GM18861 (cell line): Measurements from ENCODE around the gene REPS2.

Experiments used
- ATAC-seq: cut with Tn5 transposase; IDR thresholded peaks from one replicate; pipeline ENCODE4 v1.9.1; 2021; ENCODE audit not compliant: unreplicated experiment

The REPS2 gene

GRCh38 chrX:16946361-16946964 is at the start of gene REPS2:
Gene REPS2, plus strand, starts transcription at chrX:16946658. Its CDS starts 204 bp downstream, at chrX:16946862.
- peak; percentile 68 for ATAC-seq

GRCh38 chrX:16897445-16897844 is 49.0 kb upstream of the REPS2 start:
- no peak for ATAC-seq

GRCh38 chrX:16903274-16904022 is 43.0 kb upstream of the REPS2 start:
- no peak for ATAC-seq

GRCh38 chrX:16910376-16910775 is 36.1 kb upstream of the REPS2 start:
- no peak for ATAC-seq

GRCh38 chrX:16914058-16914457 is 32.4 kb upstream of the REPS2 start:
- ATAC-seq, result no peak

GRCh38 chrX:16916561-16916960 is 29.9 kb upstream of the REPS2 start:
- ATAC-seq, result no peak

- no peak for ATAC-seq
Measured at GRCh38 chrX:16917120-16917519, 29.3 kb upstream of the REPS2 start.

- no peak for ATAC-seq
Measured at GRCh38 chrX:16918979-16919378, 27.5 kb upstream of the REPS2 start.

- ATAC-seq, result no peak
Measured at GRCh38 chrX:16920075-16920474, 26.4 kb upstream of the REPS2 start.

- no peak for ATAC-seq
Measured at GRCh38 chrX:16923157-16923556, 23.3 kb upstream of the REPS2 start.

GRCh38 chrX:16924631-16925480 is 21.6 kb upstream of the REPS2 start:
- ATAC-seq, result no peak

GRCh38 chrX:16930392-16930791 is 16.1 kb upstream of the REPS2 start:
- ATAC-seq, result no peak

- ATAC-seq, result no peak
Measured at GRCh38 chrX:16931371-16931770, 15.1 kb upstream of the REPS2 start.

- no peak for ATAC-seq
Measured at GRCh38 chrX:16931855-16932575, 14.4 kb upstream of the REPS2 start.

- ATAC-seq, result no peak
Measured at GRCh38 chrX:16934185-16934584, 12.3 kb upstream of the REPS2 start.

- peak; percentile 22 for ATAC-seq
Measured at GRCh38 chrX:16946971-16947562, 609 bp downstream of the REPS2 start.

- no peak for ATAC-seq
Measured at GRCh38 chrX:16950423-16950822, 4.0 kb downstream of the REPS2 start.

GRCh38 chrX:16953606-16954211 is 7.3 kb downstream of the REPS2 start:
- no peak for ATAC-seq

- ATAC-seq, result no peak
Measured at GRCh38 chrX:16957751-16958150, 11.3 kb downstream of the REPS2 start.

- ATAC-seq, result no peak
Measured at GRCh38 chrX:16958356-16958755, 11.9 kb downstream of the REPS2 start.
